ENCODE results near the gene RCOR2.
A peak's percentile ranks its signal among the peaks of the same experiment; 100 is the strongest.

- TF ChIP-seq CTCF (optimal IDR thresholded peaks at IDR 0.05 in 1 of 3, IDR thresholded peaks at IDR 0.05 in 1 of 3, conservative IDR thresholded peaks at IDR 0.05 in 1 of 3; ENCODE audit: extremely low read depth in 1 of 3, insufficient read depth in 2 of 3, low read length in 3 of 3) = peak in 2 of 3 experiments; percentile 18 to 33
- TF ChIP-seq EZH2 (IDR thresholded peaks at IDR 0.05; ENCODE audit: low read length) = no peak
These were observed 10.4 kb downstream of the RCOR2 start for GRCh38 chr11:63906585-63906984.

Data from keratinocyte (primary cell).